Panc1 (cell line): Measurements from ENCODE around the gene USP15. TPM values are rescaled to one million over a fixed set of nuclear protein-coding genes. Genes with fewer than 3 reads are reported as not detected.

Experiments used
- ATAC-seq: fragments of 200-7000 bp; cut with Tn5 transposase; 2 replicates; pipeline ENCODE4 v1.9.1; 2020; ENCODE audit warnings: mild to moderate bottlenecking, moderate library complexity
- BruUV-seq: library from RNA; stranded (reverse); fragments of 400-500 nt; replicated peaks from 2 replicates; lab custom pipeline; 2021; lab: Mats Ljungman, UMichigan
- CTCF ChIA-PET: fragments of 300-600 bp; sonication (Branson Sonifier 250); formaldehyde crosslinking; loops from one replicate; lab custom pipeline; 2022; ENCODE audit warnings: antibody characterized with exemption; lab: Charles Lee
- POLR2A ChIA-PET: fragments of 300-600 bp; sonication (Branson Sonifier 250); formaldehyde crosslinking; loops from one replicate; lab custom pipeline; 2022; ENCODE audit warnings: antibody characterized with exemption; lab: Charles Lee
- DNase-seq: peaks from one replicate; pipeline ENCODE4 v3.0.0-alpha.2; 2010; ENCODE audit warnings: low read depth, low spot score
- H3K27ac ChIP-seq: 2 replicates; pipeline ENCODE4 v1.5.1; 2011; ENCODE audit warnings: mild to moderate bottlenecking, low read length, inconsistent platforms
- H3K27me3 ChIP-seq: fragments of 200-500 bp; sonication (Bioruptor generic); 2 replicates; pipeline ENCODE4 v1.6.0; 2014; ENCODE audit warnings: low read length, inconsistent platforms; ENCODE audit not compliant: control insufficient read depth, insufficient read depth
- H3K36me3 ChIP-seq: fragments of 200-500 bp; sonication (Bioruptor generic); 2 replicates; pipeline ENCODE4 v1.5.1; 2014; ENCODE audit warnings: inconsistent platforms, mild to moderate bottlenecking, low read length, moderate library complexity; ENCODE audit not compliant: control insufficient read depth, insufficient read depth
- H3K4me1 ChIP-seq: 2 replicates; pipeline ENCODE4 v1.5.1; 2011; ENCODE audit warnings: inconsistent platforms, mild to moderate bottlenecking, low read length, moderate library complexity; ENCODE audit not compliant: control insufficient read depth, insufficient read depth
- H3K4me3 ChIP-seq, 2 experiments: 2 replicates each; pipeline ENCODE4 v1.5.1; 2011 to 2012; ENCODE audit warnings: low read depth in 2 of 2, low read length in 2 of 2, mild to moderate bottlenecking in 2 of 2, inconsistent platforms in 1 of 2, moderate library complexity in 1 of 2
- H3K9me3 ChIP-seq: fragments of 200-500 bp; sonication (Bioruptor generic); 2 replicates; pipeline ENCODE4 v1.5.1; 2014; ENCODE audit warnings: low read depth, mild to moderate bottlenecking, inconsistent platforms, low read length, moderate library complexity; ENCODE audit not compliant: control insufficient read depth, insufficient read depth
- POLR2AphosphoS5 ChIP-seq: IDR thresholded peaks from 2 replicates; pipeline ENCODE4 v1.6.1; 2012; ENCODE audit warnings: mild to moderate bottlenecking, low read depth, low read length, moderate library complexity
- SIN3A ChIP-seq: IDR thresholded peaks from 2 replicates; pipeline ENCODE4 v1.6.1; 2012; ENCODE audit warnings: low read depth, mild to moderate bottlenecking, low read length, moderate library complexity, borderline replicate concordance; ENCODE audit not compliant: insufficient read depth
- TCF7L2 ChIP-seq: IDR thresholded peaks from 2 replicates; pipeline ENCODE4 v1.6.1; 2011; ENCODE audit warnings: mild to moderate bottlenecking, low read depth, low read length, inconsistent platforms
- in situ Hi-C: cut with HindIII; loops from 2 replicates; pipeline ENCODE4 v1.10.0; 2016; ENCODE audit warnings: low sequenced_read_pairs, low pct_unique_long_range_greater_than_20kb
- intact Hi-C: fragments of 100-400 bp; cut with micrococcal nuclease; formaldehyde crosslinking; loops from one replicate; pipeline ENCODE4 v1.10.0; 2022; ENCODE audit not compliant: unreplicated experiment
- total RNA-seq: library from RNA; stranded (reverse); gene quantifications from one replicate; pipeline ENCODE4 v1.2.1, GENCODE V29; 2021; ENCODE audit not compliant: unreplicated experiment
- TF ChIP-seq, protein P1 (sequence below), 2 experiments: IDR thresholded peaks; 2 replicates each; pipeline ENCODE4 v1.6.1; 2011 to 2012; ENCODE audit warnings: low read depth in 2 of 2, control low read depth in 1 of 2, low read length in 1 of 2, mild to moderate bottlenecking in 1 of 2, moderate library complexity in 1 of 2; ENCODE audit not compliant: insufficient read depth in 1 of 2
- TF ChIP-seq, protein P2 (sequence below): fragments of 450-650 bp; IDR thresholded peaks from 2 replicates; pipeline ENCODE4 v1.5.1; 2017; ENCODE audit warnings: mild to moderate bottlenecking

Gene USP15
- total RNA-seq, 1 experiment from 2014 or later = 35.4 TPM

DNA sequence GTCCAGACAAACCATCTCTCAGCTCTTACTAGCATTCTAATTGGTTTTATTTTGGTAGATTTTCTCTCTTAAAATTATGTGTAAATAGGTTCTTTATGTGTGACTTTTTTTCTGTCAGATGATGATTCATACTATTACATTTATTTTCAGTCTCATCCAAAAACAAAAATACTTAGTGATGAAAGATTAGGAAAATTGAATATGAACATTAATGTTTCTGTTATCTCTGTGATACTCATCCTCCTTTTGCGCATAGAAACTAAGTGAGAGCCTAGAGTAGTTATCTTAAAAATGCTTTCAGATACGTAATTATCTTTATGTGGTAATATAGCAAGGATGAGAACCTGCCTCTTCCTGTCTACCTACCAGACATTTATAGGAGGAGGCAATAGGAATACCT is 122.3 kb downstream of the USP15 start:
- ChIA-PET CTCF (no interaction called here), POLR2A (no interaction called here)
- TF ChIP-seq, protein P1, sequence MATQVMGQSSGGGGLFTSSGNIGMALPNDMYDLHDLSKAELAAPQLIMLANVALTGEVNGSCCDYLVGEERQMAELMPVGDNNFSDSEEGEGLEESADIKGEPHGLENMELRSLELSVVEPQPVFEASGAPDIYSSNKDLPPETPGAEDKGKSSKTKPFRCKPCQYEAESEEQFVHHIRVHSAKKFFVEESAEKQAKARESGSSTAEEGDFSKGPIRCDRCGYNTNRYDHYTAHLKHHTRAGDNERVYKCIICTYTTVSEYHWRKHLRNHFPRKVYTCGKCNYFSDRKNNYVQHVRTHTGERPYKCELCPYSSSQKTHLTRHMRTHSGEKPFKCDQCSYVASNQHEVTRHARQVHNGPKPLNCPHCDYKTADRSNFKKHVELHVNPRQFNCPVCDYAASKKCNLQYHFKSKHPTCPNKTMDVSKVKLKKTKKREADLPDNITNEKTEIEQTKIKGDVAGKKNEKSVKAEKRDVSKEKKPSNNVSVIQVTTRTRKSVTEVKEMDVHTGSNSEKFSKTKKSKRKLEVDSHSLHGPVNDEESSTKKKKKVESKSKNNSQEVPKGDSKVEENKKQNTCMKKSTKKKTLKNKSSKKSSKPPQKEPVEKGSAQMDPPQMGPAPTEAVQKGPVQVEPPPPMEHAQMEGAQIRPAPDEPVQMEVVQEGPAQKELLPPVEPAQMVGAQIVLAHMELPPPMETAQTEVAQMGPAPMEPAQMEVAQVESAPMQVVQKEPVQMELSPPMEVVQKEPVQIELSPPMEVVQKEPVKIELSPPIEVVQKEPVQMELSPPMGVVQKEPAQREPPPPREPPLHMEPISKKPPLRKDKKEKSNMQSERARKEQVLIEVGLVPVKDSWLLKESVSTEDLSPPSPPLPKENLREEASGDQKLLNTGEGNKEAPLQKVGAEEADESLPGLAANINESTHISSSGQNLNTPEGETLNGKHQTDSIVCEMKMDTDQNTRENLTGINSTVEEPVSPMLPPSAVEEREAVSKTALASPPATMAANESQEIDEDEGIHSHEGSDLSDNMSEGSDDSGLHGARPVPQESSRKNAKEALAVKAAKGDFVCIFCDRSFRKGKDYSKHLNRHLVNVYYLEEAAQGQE (IDR thresholded peaks at IDR 0.05; ENCODE audit: insufficient read depth in 1 of 2, low read depth in 2 of 2, low read length in 1 of 2) = no peak
- TF ChIP-seq SIN3A (no peak), TCF7L2 (no peak), POLR2AphosphoS5 (no peak)
- TF ChIP-seq, protein P2, sequence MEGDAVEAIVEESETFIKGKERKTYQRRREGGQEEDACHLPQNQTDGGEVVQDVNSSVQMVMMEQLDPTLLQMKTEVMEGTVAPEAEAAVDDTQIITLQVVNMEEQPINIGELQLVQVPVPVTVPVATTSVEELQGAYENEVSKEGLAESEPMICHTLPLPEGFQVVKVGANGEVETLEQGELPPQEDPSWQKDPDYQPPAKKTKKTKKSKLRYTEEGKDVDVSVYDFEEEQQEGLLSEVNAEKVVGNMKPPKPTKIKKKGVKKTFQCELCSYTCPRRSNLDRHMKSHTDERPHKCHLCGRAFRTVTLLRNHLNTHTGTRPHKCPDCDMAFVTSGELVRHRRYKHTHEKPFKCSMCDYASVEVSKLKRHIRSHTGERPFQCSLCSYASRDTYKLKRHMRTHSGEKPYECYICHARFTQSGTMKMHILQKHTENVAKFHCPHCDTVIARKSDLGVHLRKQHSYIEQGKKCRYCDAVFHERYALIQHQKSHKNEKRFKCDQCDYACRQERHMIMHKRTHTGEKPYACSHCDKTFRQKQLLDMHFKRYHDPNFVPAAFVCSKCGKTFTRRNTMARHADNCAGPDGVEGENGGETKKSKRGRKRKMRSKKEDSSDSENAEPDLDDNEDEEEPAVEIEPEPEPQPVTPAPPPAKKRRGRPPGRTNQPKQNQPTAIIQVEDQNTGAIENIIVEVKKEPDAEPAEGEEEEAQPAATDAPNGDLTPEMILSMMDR = no peak
- no peaks in the 10 kb centered on the region for H3K4me1 ChIP-seq
- H3K36me3 ChIP-seq = peaks cover 4% of the 10 kb centered on the region
- in situ Hi-C loops = no loop called here
- DNase-seq (no peak), ATAC-seq (no peak)
- no peak overlapping the region for H3K27ac ChIP-seq
- no peaks in the 10 kb centered on the region for H3K9me3 ChIP-seq
- H3K4me3 ChIP-seq = no peak overlapping the region
- no TSS peak for BruUV-seq
- intact Hi-C loops = no loop called here
- H3K27me3 ChIP-seq = no peaks in the 10 kb centered on the region

DNA sequence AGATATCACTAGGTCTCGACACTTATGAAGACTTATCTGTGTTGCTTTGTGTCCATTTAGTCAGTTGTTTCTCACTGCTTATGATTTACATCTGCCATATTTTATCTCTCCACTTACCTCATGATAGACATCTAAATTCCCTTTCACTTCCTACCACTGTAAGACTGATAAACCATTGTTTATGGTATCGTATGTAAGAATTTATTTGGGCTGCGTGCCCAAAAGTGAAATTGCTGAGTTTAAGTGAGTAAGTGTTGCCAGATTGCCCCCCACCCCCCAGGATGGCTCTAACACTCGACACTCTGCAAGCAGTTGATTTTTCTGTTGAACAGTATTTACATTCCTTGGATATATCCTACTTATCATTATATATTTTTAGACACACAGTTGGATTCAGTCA is 136.5 kb downstream of the USP15 start:
- no peak for DNase-seq
- peaks cover 24% of the 10 kb centered on the region; the same call in 1 of the 2 replicates for H3K36me3 ChIP-seq
- CTCF ChIA-PET = no interaction called here
- TF ChIP-seq, protein P1 (IDR thresholded peaks at IDR 0.05; ENCODE audit: insufficient read depth in 1 of 2, low read depth in 2 of 2, low read length in 1 of 2) = no peak
- TF ChIP-seq, protein P2 = no peak
- TF ChIP-seq TCF7L2 (no peak), POLR2AphosphoS5 (no peak), SIN3A (no peak)
- no peaks in the 10 kb centered on the region for H3K9me3 ChIP-seq
- no peak overlapping the region for H3K27ac ChIP-seq
- POLR2A ChIA-PET = no interaction called here
- no peak overlapping the region for H3K4me3 ChIP-seq
- in situ Hi-C loops = no loop called here
- ATAC-seq = no peak
- intact Hi-C loops = no loop called here
- no TSS peak for BruUV-seq
- H3K27me3 ChIP-seq = no peaks in the 10 kb centered on the region
- no peaks in the 10 kb centered on the region for H3K4me1 ChIP-seq
